Sigmoid colon (tissue), 7 donors: ENCODE measurements around the gene CD33. TPM values are rescaled to one million over a fixed set of nuclear protein-coding genes. Genes with fewer than 3 reads are reported as not detected.

Source experiments
- DNase-seq: peaks from one replicate; pipeline ENCODE4 v3.0.0-alpha.2; 2019
- H3K27ac ChIP-seq, 4 donors: fragments of 200-600 bp; sonication (generic); one replicate each; pipeline ENCODE4 v1.5.1; 2016 to 2019; ENCODE audit warnings: mild to moderate bottlenecking in 1 of 4
- H3K27me3 ChIP-seq, 3 donors: fragments of 200-600 bp; sonication (generic); one replicate each; pipeline ENCODE4 v1.5.1; 2019; ENCODE audit warnings: mild to moderate bottlenecking in 1 of 3
- H3K36me3 ChIP-seq, 4 donors: fragments of 200-600 bp; sonication (generic); one replicate each; pipeline ENCODE4 v1.5.1; 2016 to 2019
- H3K4me1 ChIP-seq, 4 donors: fragments of 200-600 bp; sonication (generic); one replicate each; pipeline ENCODE4 v1.5.1; 2017 to 2019
- H3K4me3 ChIP-seq, 4 donors: fragments of 200-600 bp; sonication (generic); one replicate each; pipeline ENCODE4 v1.5.1; 2017 to 2019; ENCODE audit warnings: mild to moderate bottlenecking in 2 of 4, moderate library complexity in 1 of 4
- H3K9me3 ChIP-seq, 4 donors: fragments of 200-600 bp in 3 of 4; sonication (generic) in 3 of 4; one replicate each; pipeline versions ENCODE4 v1.5.1 to v1.6.1; 2013 to 2019
- EP300 ChIP-seq, 4 donors: sonication (generic); formaldehyde crosslinking; IDR thresholded peaks; one replicate each; pipeline ENCODE4 v1.6.1; 2017; ENCODE audit warnings: antibody characterized with exemption in 4 of 4
- POLR2A ChIP-seq, 2 donors: fragments of 450-650 bp; IDR thresholded peaks; one replicate each; pipeline ENCODE4 v1.6.1; 2016; ENCODE audit warnings: antibody characterized with exemption in 2 of 2, mild to moderate bottlenecking in 2 of 2, moderate library complexity in 2 of 2
- POLR2AphosphoS5 ChIP-seq, 4 donors: sonication (generic); formaldehyde crosslinking; IDR thresholded peaks; one replicate each; pipeline ENCODE4 v1.6.1; 2017; ENCODE audit warnings: antibody characterized with exemption in 4 of 4
- WGBS, 2 donors: extraction: QIAGEN DNeasy Blood & Tissue Kit; methylation state at CpG; one replicate each; pipeline ENCODE4 v1.1.7; 2013; 5-methylcytosine and 5-hydroxymethylcytosine counted together
- intact Hi-C: fragments of 100-400 bp; cut with DNase I; formaldehyde crosslinking; loops from one replicate; pipeline ENCODE4 v1.15.1; 2023
- polyA plus RNA-seq, 3 donors: library from polyadenylated mRNA; stranded (reverse); fragments of 200-250 nt; gene quantifications; one replicate each; pipeline ENCODE4 v1.2.3, GENCODE V29; 2013
- total RNA-seq, 4 donors: library from RNA; depleted of rRNA; stranded (reverse); fragments of >200 nt; gene quantifications; one replicate each; pipeline ENCODE4 v1.1.0, GENCODE V29; 2016
- TF ChIP-seq, protein P1 (sequence below), 4 experiments: fragments of 450-650 bp in 3 of 4; fragments of 200-600 bp in 1 of 4; IDR thresholded peaks; one replicate each; pipeline ENCODE4 v1.5.1; 2016 to 2019; ENCODE audit warnings: antibody characterized with exemption in 4 of 4, mild to moderate bottlenecking in 3 of 4, moderate library complexity in 2 of 4
- donor health status: healthy with polysubstance abuse.
- donor health status: Bipolar disorder and iron deficiency.
- donor health status: healthy.

The CD33 gene
- total and polyA plus RNA-seq, 7 donors, result 2.5 to 8.1 (median 4.2) TPM

DNA sequence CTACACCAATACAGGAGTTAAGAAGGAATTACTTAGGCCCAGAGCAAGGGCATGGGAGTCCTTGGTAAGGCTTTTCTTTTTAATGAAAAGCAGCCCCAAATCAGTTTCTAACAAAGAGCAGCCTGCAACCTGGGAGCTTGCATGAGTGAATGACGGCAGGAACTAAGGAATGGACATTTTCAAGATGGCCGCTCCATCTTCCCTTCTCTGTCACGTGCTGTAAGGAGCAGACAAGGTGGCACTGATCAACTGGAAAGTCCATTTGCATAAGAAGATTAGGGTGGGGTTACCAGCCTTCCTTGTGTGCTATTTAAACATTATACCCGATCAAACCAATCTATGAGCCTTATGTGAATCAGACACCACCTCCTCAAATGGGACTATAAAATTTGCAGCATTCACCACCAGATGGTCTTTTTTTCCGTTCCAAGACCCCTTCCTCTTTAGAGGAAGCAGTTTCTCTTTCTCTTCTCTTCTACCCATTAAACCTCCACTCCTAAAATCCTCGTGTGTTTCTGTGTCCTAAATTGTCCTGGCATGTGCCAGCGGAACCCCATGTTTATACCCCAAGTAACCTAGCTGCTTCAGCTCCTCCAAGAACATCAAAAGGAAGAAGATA lies 23.2 kb downstream of the CD33 start:
- no peaks in the 10 kb centered on the region for H3K9me3 ChIP-seq

GRCh38 chr19:51250786-51251467 lies 26.0 kb downstream of the CD33 start, which contains the start of gene SIGLECL1:
Gene SIGLECL1, plus strand, starts transcription at chr19:51251080. Its CDS starts 12,993 bp downstream, at chr19:51264073.
- WGBS, 2 donors, result 94 to 95% methylated on average over 23 of the region's 23 CpGs
- Histone ChIP-seq H3K36me3 (no peaks in the 10 kb centered on the region), H3K4me1 (no peaks in the 10 kb centered on the region)

More for the DNA sequence above, 23.2 kb downstream of the CD33 start:
- intact Hi-C loops, result no loop called here
- H3K27ac ChIP-seq, result no peak overlapping the region
- H3K4me3 ChIP-seq, result no peak overlapping the region
- TF ChIP-seq EP300 (IDR thresholded peaks at IDR 0.05) (no peak), POLR2A (IDR thresholded peaks at IDR 0.05) (no peak), POLR2AphosphoS5 (IDR thresholded peaks at IDR 0.05) (no peak)
- TF ChIP-seq, protein P1, sequence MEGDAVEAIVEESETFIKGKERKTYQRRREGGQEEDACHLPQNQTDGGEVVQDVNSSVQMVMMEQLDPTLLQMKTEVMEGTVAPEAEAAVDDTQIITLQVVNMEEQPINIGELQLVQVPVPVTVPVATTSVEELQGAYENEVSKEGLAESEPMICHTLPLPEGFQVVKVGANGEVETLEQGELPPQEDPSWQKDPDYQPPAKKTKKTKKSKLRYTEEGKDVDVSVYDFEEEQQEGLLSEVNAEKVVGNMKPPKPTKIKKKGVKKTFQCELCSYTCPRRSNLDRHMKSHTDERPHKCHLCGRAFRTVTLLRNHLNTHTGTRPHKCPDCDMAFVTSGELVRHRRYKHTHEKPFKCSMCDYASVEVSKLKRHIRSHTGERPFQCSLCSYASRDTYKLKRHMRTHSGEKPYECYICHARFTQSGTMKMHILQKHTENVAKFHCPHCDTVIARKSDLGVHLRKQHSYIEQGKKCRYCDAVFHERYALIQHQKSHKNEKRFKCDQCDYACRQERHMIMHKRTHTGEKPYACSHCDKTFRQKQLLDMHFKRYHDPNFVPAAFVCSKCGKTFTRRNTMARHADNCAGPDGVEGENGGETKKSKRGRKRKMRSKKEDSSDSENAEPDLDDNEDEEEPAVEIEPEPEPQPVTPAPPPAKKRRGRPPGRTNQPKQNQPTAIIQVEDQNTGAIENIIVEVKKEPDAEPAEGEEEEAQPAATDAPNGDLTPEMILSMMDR (IDR thresholded peaks at IDR 0.05), result no peak
- 64 to 74% methylated on average over 7 of the region's 7 CpGs for WGBS, 2 donors
- H3K27me3 ChIP-seq, result no peaks in the 10 kb centered on the region
- H3K4me1 ChIP-seq, result no peaks in the 10 kb centered on the region
- H3K36me3 ChIP-seq, result no peaks in the 10 kb centered on the region
- DNase-seq, result no peak

DNA sequence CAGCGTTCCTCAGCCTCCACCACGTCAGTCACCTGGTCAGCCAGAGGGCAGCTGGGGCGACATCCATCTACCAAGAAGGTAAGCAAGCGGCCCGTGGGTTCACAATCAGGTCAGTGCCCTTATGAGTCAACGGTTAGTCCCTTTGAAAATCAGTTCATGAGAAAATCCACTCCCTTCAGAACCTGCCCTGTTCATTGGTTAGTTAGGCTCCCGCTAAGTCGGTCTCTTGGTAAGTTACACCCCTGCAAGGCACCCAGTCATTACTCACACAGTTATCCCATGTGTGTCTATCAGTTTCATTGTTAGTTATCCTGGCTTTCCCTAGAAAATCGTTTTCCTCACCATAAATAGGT lies 26.6 kb downstream of the CD33 start:
- H3K9me3 ChIP-seq, result no peaks in the 10 kb centered on the region
- H3K4me1 ChIP-seq, result no peaks in the 10 kb centered on the region
- no peak overlapping the region for H3K4me3 ChIP-seq
- WGBS, 2 donors, result 84 to 87% methylated on average over 9 of the region's 9 CpGs
- H3K27ac ChIP-seq, result no peak overlapping the region
- H3K36me3 ChIP-seq, result no peaks in the 10 kb centered on the region
- no peak for DNase-seq
- intact Hi-C loops, result no loop called here
- TF ChIP-seq, protein P1 (IDR thresholded peaks at IDR 0.05), result no peak
- no peak for TF ChIP-seq EP300 (IDR thresholded peaks at IDR 0.05)
- TF ChIP-seq POLR2A (IDR thresholded peaks at IDR 0.05), result no peak
- TF ChIP-seq POLR2AphosphoS5 (IDR thresholded peaks at IDR 0.05), result no peak
- H3K27me3 ChIP-seq, result peaks cover 0 to 4% (median 0%) of the 10 kb centered on the region in 3 donors

More at GRCh38 chr19:51250786-51251467, 26.0 kb downstream of the CD33 start, which contains the start of gene SIGLECL1:
- no peak for DNase-seq
- TF ChIP-seq POLR2AphosphoS5 (IDR thresholded peaks at IDR 0.05) (no peak), POLR2A (IDR thresholded peaks at IDR 0.05) (no peak), EP300 (IDR thresholded peaks at IDR 0.05) (no peak)
- TF ChIP-seq, protein P1 (IDR thresholded peaks at IDR 0.05), result no peak
- Histone ChIP-seq H3K27me3 (peaks cover 0 to 4% (median 0%) of the 10 kb centered on the region in 3 donors), H3K27ac (no peak within 1 kb of the TSS), H3K9me3 (no peaks in the 10 kb centered on the region), H3K4me3 (no peak within 1 kb of the TSS)
- intact Hi-C loops, result no loop called here

GRCh38 chr19:51252306-51253079 lies 27.6 kb downstream of the CD33 start:
- 68 to 78% methylated on average over 9 of the region's 9 CpGs for WGBS, 2 donors
- intact Hi-C loops, result no loop called here
- H3K36me3 ChIP-seq, result no peaks in the 10 kb centered on the region
- peaks cover 0 to 4% (median 0%) of the 10 kb centered on the region in 3 donors for H3K27me3 ChIP-seq
- no peak overlapping the region for H3K27ac ChIP-seq
- no peaks in the 10 kb centered on the region for H3K9me3 ChIP-seq
- TF ChIP-seq POLR2A (IDR thresholded peaks at IDR 0.05) (no peak), EP300 (IDR thresholded peaks at IDR 0.05) (no peak), POLR2AphosphoS5 (IDR thresholded peaks at IDR 0.05) (no peak)
- TF ChIP-seq, protein P1 (IDR thresholded peaks at IDR 0.05), result no peak
- no peak overlapping the region for H3K4me3 ChIP-seq
- H3K4me1 ChIP-seq, result no peaks in the 10 kb centered on the region
- DNase-seq, result no peak
